ENCODE results near the gene POU6F1.
"Not testable (repeated sequence)": the region's sequence is repeated elsewhere in the genome, so short reads cannot be mapped to it uniquely, and the experiment has no call there.

Gene POU6F1

DNA sequence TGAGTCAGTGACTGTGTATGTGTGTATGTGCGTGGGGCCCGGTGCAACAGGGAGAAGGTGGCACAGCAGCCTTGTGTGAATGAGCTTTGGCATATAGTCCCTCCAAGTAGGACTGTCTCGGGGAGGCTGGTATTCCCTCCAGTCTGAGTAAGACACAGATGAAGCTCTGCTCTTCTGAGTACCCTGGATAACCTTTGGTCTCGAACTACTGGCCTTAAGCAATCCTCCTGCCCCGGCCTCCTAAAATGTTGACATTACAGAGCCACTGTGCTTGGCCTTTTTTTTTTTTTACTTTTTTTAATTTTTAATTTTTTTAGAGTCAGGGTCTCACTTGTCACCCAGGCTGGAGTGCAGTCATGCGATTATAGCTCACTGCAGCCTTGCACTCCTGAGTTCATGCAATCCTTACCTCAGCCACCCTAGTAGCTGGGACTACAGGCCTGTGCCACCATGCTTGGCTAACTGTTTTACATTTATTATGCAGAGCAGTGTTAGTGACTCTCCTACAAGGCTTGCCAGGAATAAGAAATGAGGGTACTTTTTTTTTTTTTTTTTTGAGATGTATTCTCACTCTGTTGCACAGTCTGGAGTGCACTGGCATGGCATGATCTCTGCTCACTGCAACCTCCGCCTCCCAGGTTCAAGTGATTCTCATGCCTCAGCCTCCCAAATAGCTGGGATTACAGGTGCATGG, 11.4 kb upstream of the POU6F1 start:
- no peak overlapping the region for H3K9ac ChIP-seq (ENCODE audit: low read depth, low read length, poor library complexity, severe bottlenecking)
- H3K4me3 ChIP-seq (ENCODE audit: low read length, poor library complexity, severe bottlenecking), result no peak overlapping the region
- H3K4me2 ChIP-seq (ENCODE audit: low read depth, low read length, poor library complexity, severe bottlenecking), result no peak overlapping the region
- no peaks in the 10 kb centered on the region for H4K20me1 ChIP-seq (ENCODE audit: insufficient read depth, low read length, poor library complexity, severe bottlenecking)
- no peaks in the 10 kb centered on the region for H3K36me3 ChIP-seq (ENCODE audit: insufficient read depth, low read length)
- H3K4me1 ChIP-seq (ENCODE audit: insufficient read depth, low read length, poor library complexity, severe bottlenecking), result no peaks in the 10 kb centered on the region
- no peaks in the 10 kb centered on the region for H3K79me2 ChIP-seq (ENCODE audit: insufficient read depth, low read length)
- H2AFZ ChIP-seq (ENCODE audit: low read length), result no peak overlapping the region
- H3K9me3 ChIP-seq (ENCODE audit: insufficient read depth, low read depth, low read length), result no peaks in the 10 kb centered on the region
- no peaks in the 10 kb centered on the region for H3F3A ChIP-seq (ENCODE audit: low read depth)
- H3K9me2 ChIP-seq (replicated peaks; ENCODE audit: low read depth, low read length), result no peaks in the 10 kb centered on the region
- no peaks in the 10 kb centered on the region for H3K27me3 ChIP-seq (ENCODE audit: insufficient read depth, low read length, poor library complexity, severe bottlenecking)
- TF ChIP-seq EZH2phosphoT487 (IDR thresholded peaks at IDR 0.05; ENCODE audit: borderline replicate concordance) (no peak), CTCF (conservative IDR thresholded peaks at IDR 0.05; ENCODE audit: low read length) (no peak)

DNA sequence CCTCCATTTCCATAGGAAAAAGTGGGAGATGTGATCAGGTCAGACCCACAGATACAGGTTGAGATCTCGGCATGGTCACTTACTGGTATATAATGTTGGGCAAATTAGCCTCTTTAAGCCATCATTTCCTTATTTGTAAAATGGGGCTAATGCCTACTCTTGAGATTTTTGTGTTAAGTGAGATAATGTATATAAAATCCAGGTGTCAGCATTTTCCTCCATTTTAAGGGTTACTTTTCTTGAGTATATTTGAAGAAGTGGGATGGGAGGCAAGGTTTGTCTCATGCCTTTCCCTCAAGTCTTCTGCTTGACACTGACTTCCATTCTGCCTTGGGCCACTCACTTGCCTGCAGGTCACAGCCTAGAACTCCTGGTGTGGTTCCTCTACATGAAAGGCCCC, 10.1 kb upstream of the POU6F1 start:
- Histone ChIP-seq H3K36me3 (ENCODE audit: insufficient read depth, low read length) (no peaks in the 10 kb centered on the region), H3K4me2 (ENCODE audit: low read depth, low read length, poor library complexity, severe bottlenecking) (no peak overlapping the region), H3K79me2 (ENCODE audit: insufficient read depth, low read length) (no peaks in the 10 kb centered on the region), H3K9me2 (replicated peaks; ENCODE audit: low read depth, low read length) (no peaks in the 10 kb centered on the region), H3F3A (ENCODE audit: low read depth) (no peaks in the 10 kb centered on the region), H3K9ac (ENCODE audit: low read depth, low read length, poor library complexity, severe bottlenecking) (no peak overlapping the region), H2AFZ (ENCODE audit: low read length) (no peak overlapping the region), H4K20me1 (ENCODE audit: insufficient read depth, low read length, poor library complexity, severe bottlenecking) (no peaks in the 10 kb centered on the region), H3K4me3 (ENCODE audit: low read length, poor library complexity, severe bottlenecking) (no peak overlapping the region), H3K27me3 (ENCODE audit: insufficient read depth, low read length, poor library complexity, severe bottlenecking) (no peaks in the 10 kb centered on the region), H3K4me1 (ENCODE audit: insufficient read depth, low read length, poor library complexity, severe bottlenecking) (no peaks in the 10 kb centered on the region), H3K9me3 (ENCODE audit: insufficient read depth, low read depth, low read length) (no peaks in the 10 kb centered on the region)
- TF ChIP-seq CTCF (conservative IDR thresholded peaks at IDR 0.05; ENCODE audit: low read length), result no peak
- TF ChIP-seq EZH2phosphoT487 (IDR thresholded peaks at IDR 0.05; ENCODE audit: borderline replicate concordance), result no peak

GRCh38 chr12:51227112-51227511, 9.2 kb upstream of the POU6F1 start:
- not testable (repeated sequence) for H3K79me2 ChIP-seq (ENCODE audit: insufficient read depth, low read length); H2AFZ ChIP-seq (ENCODE audit: low read length); H3K9me2 ChIP-seq (replicated peaks; ENCODE audit: low read depth, low read length); H3K27me3 ChIP-seq (ENCODE audit: insufficient read depth, low read length, poor library complexity, severe bottlenecking); H3K9ac ChIP-seq (ENCODE audit: low read depth, low read length, poor library complexity, severe bottlenecking); H3K36me3 ChIP-seq (ENCODE audit: insufficient read depth, low read length); H3K4me3 ChIP-seq (ENCODE audit: low read length, poor library complexity, severe bottlenecking); H3K4me2 ChIP-seq (ENCODE audit: low read depth, low read length, poor library complexity, severe bottlenecking); H3K9me3 ChIP-seq (ENCODE audit: insufficient read depth, low read depth, low read length); H3F3A ChIP-seq (ENCODE audit: low read depth); H4K20me1 ChIP-seq (ENCODE audit: insufficient read depth, low read length, poor library complexity, severe bottlenecking); H3K4me1 ChIP-seq (ENCODE audit: insufficient read depth, low read length, poor library complexity, severe bottlenecking)

- Histone ChIP-seq H3K4me1 (ENCODE audit: insufficient read depth, low read length, poor library complexity, severe bottlenecking) (no peaks in the 10 kb centered on the region), H3K9me3 (ENCODE audit: insufficient read depth, low read depth, low read length) (no peaks in the 10 kb centered on the region), H3K4me2 (ENCODE audit: low read depth, low read length, poor library complexity, severe bottlenecking) (no peak overlapping the region), H4K20me1 (ENCODE audit: insufficient read depth, low read length, poor library complexity, severe bottlenecking) (no peaks in the 10 kb centered on the region), H3K9me2 (replicated peaks; ENCODE audit: low read depth, low read length) (no peaks in the 10 kb centered on the region), H2AFZ (ENCODE audit: low read length) (no peak overlapping the region), H3F3A (ENCODE audit: low read depth) (no peaks in the 10 kb centered on the region), H3K9ac (ENCODE audit: low read depth, low read length, poor library complexity, severe bottlenecking) (no peak overlapping the region), H3K36me3 (ENCODE audit: insufficient read depth, low read length) (no peaks in the 10 kb centered on the region), H3K79me2 (ENCODE audit: insufficient read depth, low read length) (no peaks in the 10 kb centered on the region), H3K27me3 (ENCODE audit: insufficient read depth, low read length, poor library complexity, severe bottlenecking) (no peaks in the 10 kb centered on the region), H3K4me3 (ENCODE audit: low read length, poor library complexity, severe bottlenecking) (no peak overlapping the region)
- TF ChIP-seq EZH2phosphoT487 (IDR thresholded peaks at IDR 0.05; ENCODE audit: borderline replicate concordance) (no peak), CTCF (conservative IDR thresholded peaks at IDR 0.05; ENCODE audit: low read length) (no peak)
These were observed 7.9 kb upstream of the POU6F1 start for GRCh38 chr12:51225771-51226170.

Measured in Loucy (cell line).